Bronchial epithelial cell (primary cell): ENCODE results near the gene GPER1. TPM values are rescaled to one million over a fixed set of nuclear protein-coding genes. Genes with fewer than 3 reads are reported as not detected.

ENCODE experiments used
- DNase-seq: peaks from one replicate; pipeline ENCODE4 v3.0.0-alpha.2; 2010; ENCODE audit warnings: low read depth
- FAIRE-seq: peaks from 2 replicates; lab custom pipeline; 2011; peaks lifted over from hg19 to GRCh38; lab: Jason Lieb, UNC
- H3K27me3 ChIP-seq: 2 replicates; pipeline ENCODE4 v1.5.1; 2011; ENCODE audit warnings: low read length; ENCODE audit not compliant: control insufficient read depth, insufficient read depth
- H3K36me3 ChIP-seq: 2 replicates; pipeline ENCODE4 v1.5.1; 2011; ENCODE audit warnings: low read length; ENCODE audit not compliant: control insufficient read depth, insufficient read depth
- H3K4me3 ChIP-seq: 2 replicates; pipeline ENCODE4 v1.5.1; 2011; ENCODE audit warnings: mild to moderate bottlenecking, low read depth, low read length, control low read depth
- total RNA-seq: library from RNA; depleted of rRNA; stranded (reverse); fragments of >200 nt; gene quantifications from 2 replicates; pipeline ENCODE4 v1.2.1, GENCODE V29; 2014
- TF ChIP-seq, protein P1 (sequence below): IDR thresholded peaks from 2 replicates; pipeline ENCODE4 v1.5.1; 2011; ENCODE audit warnings: mild to moderate bottlenecking, moderate library complexity, low read length, control low read depth, inconsistent platforms; ENCODE audit not compliant: insufficient read depth, severe bottlenecking

GPER1 gene
- total RNA-seq, 1 donor from 2014 or later, result under 0.01 TPM

DNA sequence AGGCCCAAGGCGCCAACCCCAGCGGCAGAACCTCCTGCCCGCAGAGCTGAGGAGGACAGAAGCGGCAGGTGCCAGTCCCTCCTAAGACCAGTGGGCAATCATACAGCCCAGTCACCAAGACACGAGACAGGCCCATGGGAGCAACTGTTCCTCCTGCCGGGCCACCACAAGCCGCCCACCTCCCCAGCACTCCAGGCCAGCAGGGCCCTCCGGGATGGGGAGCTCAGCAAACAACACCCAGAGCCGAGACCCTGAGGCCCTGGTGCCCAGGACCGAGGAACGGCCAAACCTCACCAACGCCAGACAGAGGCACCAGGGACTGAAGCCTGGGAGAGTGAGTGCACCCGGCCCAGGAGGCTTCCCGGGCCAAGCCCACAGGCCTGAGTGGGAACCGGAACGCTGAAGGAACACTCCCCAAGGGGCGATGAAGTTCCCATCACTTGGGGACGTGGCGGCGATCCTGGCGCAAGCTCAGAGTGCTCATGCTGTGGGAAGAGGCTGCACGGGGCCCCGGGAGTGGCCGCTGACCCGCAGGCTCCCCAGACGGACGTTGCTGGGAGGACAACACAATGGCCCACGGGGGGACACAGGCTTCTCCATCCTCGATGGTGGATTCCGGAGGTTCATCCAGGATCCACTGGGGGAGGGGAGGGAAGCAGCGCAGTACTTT, 35.1 kb downstream of the GPER1 start:
- DNase-seq (no peak), FAIRE-seq (no peak)
- Histone ChIP-seq H3K27me3 (no peaks in the 10 kb centered on the region), H3K4me3 (no peak overlapping the region), H3K36me3 (peaks cover 1% of the 10 kb centered on the region)
- TF ChIP-seq, protein P1, sequence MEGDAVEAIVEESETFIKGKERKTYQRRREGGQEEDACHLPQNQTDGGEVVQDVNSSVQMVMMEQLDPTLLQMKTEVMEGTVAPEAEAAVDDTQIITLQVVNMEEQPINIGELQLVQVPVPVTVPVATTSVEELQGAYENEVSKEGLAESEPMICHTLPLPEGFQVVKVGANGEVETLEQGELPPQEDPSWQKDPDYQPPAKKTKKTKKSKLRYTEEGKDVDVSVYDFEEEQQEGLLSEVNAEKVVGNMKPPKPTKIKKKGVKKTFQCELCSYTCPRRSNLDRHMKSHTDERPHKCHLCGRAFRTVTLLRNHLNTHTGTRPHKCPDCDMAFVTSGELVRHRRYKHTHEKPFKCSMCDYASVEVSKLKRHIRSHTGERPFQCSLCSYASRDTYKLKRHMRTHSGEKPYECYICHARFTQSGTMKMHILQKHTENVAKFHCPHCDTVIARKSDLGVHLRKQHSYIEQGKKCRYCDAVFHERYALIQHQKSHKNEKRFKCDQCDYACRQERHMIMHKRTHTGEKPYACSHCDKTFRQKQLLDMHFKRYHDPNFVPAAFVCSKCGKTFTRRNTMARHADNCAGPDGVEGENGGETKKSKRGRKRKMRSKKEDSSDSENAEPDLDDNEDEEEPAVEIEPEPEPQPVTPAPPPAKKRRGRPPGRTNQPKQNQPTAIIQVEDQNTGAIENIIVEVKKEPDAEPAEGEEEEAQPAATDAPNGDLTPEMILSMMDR, result no peak

DNA sequence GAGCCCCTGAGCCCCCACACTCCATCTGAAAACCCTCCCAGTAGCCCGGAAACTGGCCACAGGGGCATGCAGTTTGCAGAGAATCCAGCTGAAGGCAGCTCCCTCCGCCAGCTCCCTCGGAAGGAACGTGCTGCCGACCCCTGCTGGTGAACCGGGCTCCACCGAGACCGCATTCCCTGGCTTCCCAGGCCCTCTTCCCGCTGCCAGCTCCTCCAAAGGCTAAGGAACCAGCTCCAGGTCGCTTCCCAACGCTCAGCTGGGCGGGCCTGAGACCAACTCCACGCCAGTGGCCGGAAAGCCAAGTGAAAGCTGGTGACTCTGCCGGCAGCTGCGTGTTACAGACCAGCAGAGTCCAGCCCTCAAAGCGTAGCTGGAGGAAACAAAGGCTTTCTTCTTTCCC, 35.8 kb downstream of the GPER1 start:
- H3K4me3 ChIP-seq, result no peak overlapping the region
- H3K27me3 ChIP-seq, result no peaks in the 10 kb centered on the region
- TF ChIP-seq, protein P1, result peak; percentile 21
- DNase-seq, result no peak
- no peak for FAIRE-seq
- peaks cover 1% of the 10 kb centered on the region for H3K36me3 ChIP-seq

DNA sequence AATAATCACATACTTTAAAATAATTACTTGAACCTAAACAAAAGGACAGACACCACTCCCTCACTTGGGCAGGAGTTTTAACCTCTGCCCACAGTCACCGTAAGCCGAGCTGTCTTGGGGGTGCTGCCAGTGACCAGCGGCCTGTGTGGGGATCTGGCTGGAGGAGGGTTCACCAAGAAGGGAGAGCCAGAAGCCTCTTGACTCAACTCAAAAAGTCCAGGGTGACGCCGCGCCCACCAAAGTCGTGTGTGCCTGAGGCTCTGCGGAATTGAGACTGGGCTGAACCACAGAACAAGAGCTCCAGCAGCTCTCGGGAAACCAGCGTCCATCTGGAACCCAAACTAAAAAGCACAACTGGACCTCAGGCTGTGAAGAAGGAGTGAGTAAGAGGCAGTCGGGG, 36.3 kb downstream of the GPER1 start:
- FAIRE-seq (no peak), DNase-seq (no peak)
- no peaks in the 10 kb centered on the region for H3K27me3 ChIP-seq
- H3K4me3 ChIP-seq, result no peak overlapping the region
- TF ChIP-seq, protein P1, result no peak
- H3K36me3 ChIP-seq, result peaks cover 1% of the 10 kb centered on the region

DNA sequence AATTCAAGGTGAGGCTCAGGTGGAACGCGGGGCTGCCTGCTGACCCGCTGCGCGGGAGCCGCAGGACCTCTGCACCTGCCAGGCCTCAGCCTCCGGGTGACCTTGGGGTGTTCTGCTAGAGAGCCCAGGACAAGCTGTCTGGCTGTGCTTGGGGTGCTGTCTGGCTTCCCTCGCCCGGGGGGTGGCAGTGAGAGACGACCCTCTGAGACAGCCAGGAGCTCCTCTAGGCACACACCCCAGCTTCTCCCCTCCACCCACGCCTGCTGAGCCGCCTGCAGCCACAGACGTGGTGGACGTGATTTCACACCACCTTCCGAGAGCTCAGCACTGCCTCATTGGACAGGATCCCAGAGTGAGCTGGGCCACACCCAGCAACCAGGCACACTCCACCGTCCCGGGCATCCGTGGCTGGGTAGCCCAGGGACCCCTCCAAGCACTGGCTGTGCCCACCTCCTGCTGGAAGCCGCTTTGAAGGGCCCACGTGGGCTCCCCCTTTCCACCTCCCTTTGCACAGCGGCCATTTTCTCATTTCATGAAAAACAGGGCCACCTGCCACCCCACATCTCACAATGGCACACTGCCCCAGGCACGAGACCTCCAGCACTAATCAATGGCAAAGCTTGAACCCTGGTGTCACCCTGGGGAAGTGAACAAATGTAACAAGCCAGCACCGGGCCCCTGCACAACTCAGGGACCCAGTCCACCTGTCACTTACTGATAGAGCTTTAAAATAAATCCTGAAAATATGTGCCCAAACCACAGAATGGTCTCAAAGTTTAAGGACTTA, 37.1 kb downstream of the GPER1 start:
- peaks cover 4% of the 10 kb centered on the region for H3K36me3 ChIP-seq
- peak; percentile 23 for FAIRE-seq
- no peaks in the 10 kb centered on the region for H3K27me3 ChIP-seq
- H3K4me3 ChIP-seq, result no peak overlapping the region
- TF ChIP-seq, protein P1, result no peak
- peak; percentile 10 for DNase-seq

DNA sequence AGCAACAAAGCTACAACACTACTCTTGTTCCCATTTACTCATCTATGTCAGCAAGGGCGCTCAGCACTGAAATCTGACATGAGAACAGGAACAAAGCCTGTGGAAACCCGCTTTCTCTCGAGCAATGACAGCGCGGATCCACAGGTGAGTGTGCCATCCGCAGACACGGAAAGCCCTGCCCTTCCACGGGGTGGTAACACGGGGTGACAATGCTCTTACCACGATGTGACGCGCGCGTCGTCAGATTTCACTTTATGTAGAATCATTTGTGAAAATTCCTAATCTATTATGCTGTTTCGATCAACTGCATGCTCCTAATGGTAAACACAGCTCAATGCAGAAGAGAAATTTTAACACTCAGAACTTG, 37.7 kb downstream of the GPER1 start:
- FAIRE-seq (no peak), DNase-seq (no peak)
- TF ChIP-seq, protein P1, result no peak
- peaks cover 4% of the 10 kb centered on the region for H3K36me3 ChIP-seq
- H3K27me3 ChIP-seq, result no peaks in the 10 kb centered on the region
- H3K4me3 ChIP-seq, result no peak overlapping the region
